Dermis blood vessel endothelial cell (primary cell): ENCODE results near the gene ADAM20. TPM values are rescaled to one million over a fixed set of nuclear protein-coding genes. Genes with fewer than 3 reads are reported as not detected.

Source experiments
- total RNA-seq: library from RNA; depleted of rRNA; stranded (reverse); fragments of >200 nt; gene quantifications from 2 replicates; pipeline ENCODE4 v1.2.3, GENCODE V29; 2014

The ADAM20 gene
- total RNA-seq, 1 donor from 2014 or later = 1.5 TPM

Other genes with a start within 250 kb of the ADAM20 start
- 41.0 and 71.0 TPM in 2 replicates for gene COX16, start 175.3 kb downstream of the ADAM20 start, total RNA-seq
- 20.1 and 29.1 TPM in 2 replicates for gene SYNJ2BP, start 117.9 kb downstream of the ADAM20 start, total RNA-seq
- gene ADAM21, start 82.8 kb downstream of the ADAM20 start, total RNA-seq = 0.17 and 0.33 TPM in 2 replicates
- 32.8 and 35.8 TPM in 2 replicates for gene MED6, start 65.7 kb upstream of the ADAM20 start, total RNA-seq
- 0.23 and 0.34 TPM in 2 replicates for gene TTC9, start 106.9 kb upstream of the ADAM20 start, total RNA-seq